ENCODE results near the gene PLEKHG5. TPM values are rescaled to one million over a fixed set of nuclear protein-coding genes. Genes with fewer than 3 reads are reported as not detected.
A peak's percentile ranks its signal among the peaks of the same experiment; 100 is the strongest.

The PLEKHG5 gene
- total RNA-seq, 4 donors from 2014 or later = 24.3 to 37.8 (median 32.6) TPM

DNA sequence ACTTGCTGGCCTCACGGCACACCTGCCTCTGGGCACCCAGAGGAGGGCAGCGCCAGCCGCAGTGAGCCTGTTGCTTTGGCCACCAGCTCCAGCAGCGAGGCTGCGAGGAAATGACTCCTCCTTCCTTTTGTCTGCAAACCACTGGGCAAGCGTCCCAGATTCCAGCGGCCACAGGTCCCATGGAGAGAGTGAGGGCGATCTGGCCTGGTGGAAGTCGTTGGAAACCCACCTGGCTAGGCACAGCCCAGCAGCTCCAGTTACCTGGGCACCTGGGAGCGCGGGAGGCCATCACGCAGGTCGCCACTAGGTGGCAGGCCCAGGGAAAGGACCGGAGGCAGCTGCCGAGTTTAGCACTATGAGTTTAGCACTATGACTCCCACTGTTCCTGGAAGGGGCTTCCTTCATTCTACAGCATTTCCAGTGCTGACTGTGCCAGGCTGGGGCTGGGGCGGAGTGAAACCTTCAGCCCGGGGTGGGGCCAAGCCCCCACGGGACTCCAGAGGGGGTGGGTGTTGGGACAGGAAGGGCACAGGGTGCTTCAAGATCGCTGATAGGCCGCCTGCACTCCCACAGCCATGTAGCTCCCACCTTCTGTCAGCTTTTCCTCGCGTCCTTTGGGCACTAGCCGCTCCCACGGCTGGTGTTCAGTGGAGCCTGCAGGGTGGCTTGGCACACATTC lies 68.0 kb downstream of the PLEKHG5 start:
- Histone ChIP-seq H3K36me3 (no peaks in the 10 kb centered on the region), H3K4me3 (peak overlapping the region in 3 of 4 donors; percentile 31 to 61 (median 49)), H3K4me1 (peaks cover 59 to 98% (median 71%) of the 10 kb centered on the region in 3 donors), H3K27ac (peak overlapping the region in 1 of 4 donors; percentile 13), H3K9me3 (no peaks in the 10 kb centered on the region), H3K27me3 (peaks cover 0 to 100% (median 6%) of the 10 kb centered on the region in 4 donors)
- TF ChIP-seq CTCF (IDR thresholded peaks at IDR 0.05) (peak; percentile 53 to 86 (median 74)), POLR2A (IDR thresholded peaks at IDR 0.05) (no peak)
- no peak for DNase-seq
- intact Hi-C loops (cut with DNase I) = no loop called here
- WGBS, 2 donors = 0% methylated on average over 10 of the region's 24 CpGs; no CpG with 5 or more reads in 1 of the 2 donors

GRCh38 chr1:6421266-6421665 lies 70.2 kb downstream of the PLEKHG5 start:
- TF ChIP-seq POLR2A (IDR thresholded peaks at IDR 0.05) (no peak), CTCF (IDR thresholded peaks at IDR 0.05) (no peak)
- peak overlapping the region in 3 of 4 donors; percentile 27 to 90 (median 90) for H3K27ac ChIP-seq
- H3K36me3 ChIP-seq = no peaks in the 10 kb centered on the region
- no peaks in the 10 kb centered on the region for H3K9me3 ChIP-seq
- 44 to 51% methylated on average over 3 to 4 of the region's 4 CpGs for WGBS, 2 donors
- H3K4me1 ChIP-seq = peaks cover 52 to 98% (median 68%) of the 10 kb centered on the region in 3 donors
- no peak for DNase-seq
- H3K27me3 ChIP-seq = peaks cover under 1 to 100% (median 6%) of the 10 kb centered on the region in 4 donors
- no peak overlapping the region for H3K4me3 ChIP-seq
- intact Hi-C loops (cut with DNase I) = no loop called here

DNA sequence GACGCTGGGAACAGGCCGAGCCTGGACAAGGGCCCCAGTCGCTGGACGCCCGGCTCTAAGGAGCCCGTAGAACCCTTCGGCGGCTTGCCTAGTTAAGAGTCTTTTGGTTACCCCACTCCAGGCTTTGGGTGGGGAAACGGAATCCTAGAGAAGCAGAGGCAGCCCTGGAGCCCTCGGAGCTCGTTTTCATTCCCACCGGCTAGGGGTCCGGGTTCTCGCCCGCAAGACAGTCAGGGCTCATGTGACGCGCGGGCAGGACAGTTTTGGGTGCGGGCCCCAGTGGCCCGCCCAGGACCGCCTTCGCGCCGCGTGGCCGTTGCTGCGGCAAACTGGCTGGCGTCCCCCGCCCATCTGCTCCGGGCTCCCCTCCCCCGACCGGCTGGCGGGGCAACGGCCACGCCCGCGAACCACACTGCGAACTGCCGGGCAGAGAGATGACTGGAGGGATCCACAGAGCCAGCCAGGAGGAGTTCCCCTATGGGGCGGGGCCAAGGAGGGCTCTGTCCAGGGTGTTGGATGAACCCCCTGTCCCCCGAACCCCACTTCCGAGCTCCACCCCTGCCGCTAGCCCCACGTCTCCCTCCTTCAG lies 70.9 kb downstream of the PLEKHG5 start:
- Histone ChIP-seq H3K9me3 (no peaks in the 10 kb centered on the region), H3K4me3 (peak overlapping the region; percentile 51 to 72 (median 64)), H3K27me3 (peaks cover 4 to 100% (median 5%) of the 10 kb centered on the region in 4 donors), H3K27ac (peak overlapping the region; percentile 66 to 90 (median 86)), H3K36me3 (no peaks in the 10 kb centered on the region), H3K4me1 (peaks cover 47 to 98% (median 71%) of the 10 kb centered on the region in 3 donors)
- no peak for DNase-seq
- intact Hi-C loops (cut with DNase I) = no loop called here
- WGBS, 2 donors = 20% methylated on average over 1 of the region's 44 CpGs; no CpG with 5 or more reads in 1 of the 2 donors
- no peak for TF ChIP-seq POLR2A (IDR thresholded peaks at IDR 0.05)
- no peak for TF ChIP-seq CTCF (IDR thresholded peaks at IDR 0.05)

DNA sequence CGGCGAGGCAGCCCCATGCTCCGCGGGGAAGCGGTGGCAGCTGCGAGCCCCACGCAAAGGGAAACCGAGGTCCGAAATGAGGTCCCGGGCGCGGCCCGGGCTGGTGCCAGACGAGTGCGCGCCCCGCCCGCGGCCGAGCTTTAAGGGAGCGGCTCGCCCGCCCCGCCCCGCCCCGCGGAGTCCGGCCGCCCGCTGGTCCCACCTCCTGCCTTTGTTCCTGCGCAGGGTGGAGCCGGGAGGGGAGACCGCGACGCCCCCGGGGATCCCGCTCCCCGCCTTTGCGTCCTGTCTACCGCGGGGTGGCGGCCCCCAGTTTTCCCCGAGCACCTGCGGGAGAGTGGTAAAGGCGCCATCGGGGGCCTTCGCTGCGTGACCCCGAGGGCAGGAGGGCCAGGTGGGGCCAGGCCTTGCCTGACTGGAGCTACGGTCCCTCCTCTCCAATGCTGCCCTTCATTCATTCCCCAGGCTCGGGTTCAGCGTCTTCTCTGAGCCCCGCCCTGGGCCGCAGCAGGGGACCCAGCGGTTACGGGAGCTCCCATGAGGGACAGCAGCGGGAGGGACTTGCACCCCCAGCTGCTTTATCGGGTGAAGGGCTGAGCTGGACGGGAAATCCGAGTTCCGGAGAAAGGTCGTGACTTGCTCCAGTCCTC lies 71.5 kb downstream of the PLEKHG5 start, which contains the start of gene HES2:
TSS of gene HES2 (minus strand) at position 116 of the 650 bp plus-strand sequence. CDS start at position 17, 99 bp downstream.
- H3K27ac ChIP-seq = peak within 1 kb of the TSS; percentile 66 to 90 (median 86)
- peaks cover 41 to 98% (median 67%) of the 10 kb centered on the region in 3 donors for H3K4me1 ChIP-seq
- TF ChIP-seq CTCF (IDR thresholded peaks at IDR 0.05) = no peak
- TF ChIP-seq POLR2A (IDR thresholded peaks at IDR 0.05) = peak in 2 of 4 donors; percentile 52 to 59
- intact Hi-C loops (cut with DNase I) = no loop called here
- H3K9me3 ChIP-seq = no peaks in the 10 kb centered on the region
- H3K4me3 ChIP-seq = peak within 1 kb of the TSS; percentile 51 to 72 (median 64)
- no peak for DNase-seq
- peaks cover 0 to 100% (median 5%) of the 10 kb centered on the region in 4 donors for H3K27me3 ChIP-seq
- WGBS, 2 donors = no CpG with 5 or more reads among the region's 62 CpGs
- H3K36me3 ChIP-seq = no peaks in the 10 kb centered on the region

All from esophagus squamous epithelium (tissue), 5 donors.